ENCODE data around the gene GFAP.
A peak's percentile ranks its signal among the peaks of the same experiment; 100 is the strongest.

GFAP gene

DNA sequence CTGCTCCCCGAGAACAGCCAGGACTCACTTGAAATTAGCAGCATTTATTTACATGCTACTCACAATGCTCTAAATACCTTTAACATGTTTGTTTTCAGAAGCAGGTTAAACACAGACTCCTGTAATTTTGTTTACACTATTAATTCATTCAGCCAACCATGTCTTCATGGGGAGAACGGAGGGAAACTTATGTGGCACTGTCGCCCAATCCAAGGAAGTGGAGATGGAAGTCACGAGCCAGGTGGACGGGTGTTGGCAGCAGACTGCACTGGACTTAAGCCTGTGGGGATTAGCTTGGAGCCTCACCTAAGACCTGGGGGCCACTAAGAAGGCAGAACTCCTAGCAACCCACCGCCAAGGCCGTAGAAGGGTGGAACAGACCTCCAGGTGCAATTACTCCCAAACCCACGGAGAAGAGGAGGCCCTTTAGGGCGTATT lies 8.8 kb upstream of the GFAP start:
- no peak for TF ChIP-seq EP300 (IDR thresholded peaks at IDR 0.05; ENCODE audit: borderline replicate concordance)
- no peak for TF ChIP-seq ZBTB7A (IDR thresholded peaks at IDR 0.05; ENCODE audit: low read depth)
- TF ChIP-seq EGR1 (IDR thresholded peaks at IDR 0.05), result no peak
- no peak for TF ChIP-seq TEAD4 (IDR thresholded peaks at IDR 0.05)
- TF ChIP-seq, protein P1, sequence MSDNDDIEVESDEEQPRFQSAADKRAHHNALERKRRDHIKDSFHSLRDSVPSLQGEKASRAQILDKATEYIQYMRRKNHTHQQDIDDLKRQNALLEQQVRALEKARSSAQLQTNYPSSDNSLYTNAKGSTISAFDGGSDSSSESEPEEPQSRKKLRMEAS (IDR thresholded peaks at IDR 0.05), result no peak
- no peak for TF ChIP-seq TAF1 (IDR thresholded peaks at IDR 0.05; ENCODE audit: low read depth)
- TF ChIP-seq NFIC (IDR thresholded peaks at IDR 0.05), result no peak

DNA sequence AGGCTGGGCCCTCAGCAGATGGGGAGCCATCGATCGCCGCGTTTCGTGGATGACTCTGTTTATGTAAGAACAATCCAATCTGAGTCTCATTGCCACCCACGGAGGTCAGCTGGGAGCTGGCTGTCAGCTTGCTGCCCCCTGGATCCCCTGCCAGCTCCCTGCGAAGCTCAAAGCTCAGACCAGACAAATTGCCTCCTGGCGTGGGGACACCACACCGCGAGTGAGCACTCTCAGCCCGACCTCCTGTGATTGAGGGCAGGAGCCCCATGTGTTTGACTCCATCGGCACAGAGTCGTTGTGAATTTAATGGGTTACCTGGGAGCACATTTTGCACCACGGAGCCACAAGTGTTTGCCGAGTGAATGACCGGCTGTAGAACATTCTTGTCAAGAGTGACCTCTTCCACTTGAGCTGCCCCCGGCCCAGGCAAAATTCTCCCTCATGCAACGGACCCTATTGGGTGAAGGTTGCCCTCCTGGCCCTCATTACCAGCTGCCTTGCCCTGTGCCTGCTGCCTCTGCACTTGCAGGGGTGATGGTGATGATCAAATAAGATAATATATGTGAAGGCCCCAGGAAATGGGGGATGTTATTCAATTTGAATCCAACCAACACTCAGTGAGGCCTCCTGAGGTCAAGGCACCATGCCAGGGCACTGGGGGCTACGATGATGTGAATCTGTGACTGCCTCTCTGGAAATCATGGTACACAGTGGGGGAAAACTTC lies 7.6 kb upstream of the GFAP start:
- TF ChIP-seq, protein P2, sequence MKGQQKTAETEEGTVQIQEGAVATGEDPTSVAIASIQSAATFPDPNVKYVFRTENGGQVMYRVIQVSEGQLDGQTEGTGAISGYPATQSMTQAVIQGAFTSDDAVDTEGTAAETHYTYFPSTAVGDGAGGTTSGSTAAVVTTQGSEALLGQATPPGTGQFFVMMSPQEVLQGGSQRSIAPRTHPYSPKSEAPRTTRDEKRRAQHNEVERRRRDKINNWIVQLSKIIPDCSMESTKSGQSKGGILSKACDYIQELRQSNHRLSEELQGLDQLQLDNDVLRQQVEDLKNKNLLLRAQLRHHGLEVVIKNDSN (IDR thresholded peaks at IDR 0.05), result no peak
- TF ChIP-seq CEBPB (IDR thresholded peaks at IDR 0.05) (no peak), EP300 (IDR thresholded peaks at IDR 0.05; ENCODE audit: borderline replicate concordance) (no peak), CREB1 (IDR thresholded peaks at IDR 0.05; ENCODE audit: low read depth) (no peak)

DNA sequence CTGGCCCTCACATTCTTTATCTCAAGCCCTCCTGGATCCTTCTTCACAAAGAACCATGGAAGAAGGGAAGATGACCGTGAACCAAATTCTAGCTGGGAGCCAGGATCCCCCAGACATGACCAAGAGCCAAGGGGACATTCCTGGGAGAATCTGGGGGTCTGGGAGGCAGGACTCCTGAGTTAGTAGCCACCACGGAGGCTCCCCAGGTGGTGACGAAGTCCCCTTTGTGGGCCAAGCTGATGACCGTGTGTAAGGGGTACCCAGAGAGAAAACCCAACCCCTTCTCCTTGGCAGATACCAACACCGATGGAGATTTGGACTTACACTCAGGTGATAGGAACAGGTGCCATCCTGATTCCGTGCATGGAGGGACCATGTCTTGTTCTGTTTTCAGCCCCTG lies 6.8 kb upstream of the GFAP start:
- TF ChIP-seq TAF1 (IDR thresholded peaks at IDR 0.05; ENCODE audit: low read depth), result no peak
- TF ChIP-seq RAD21 (IDR thresholded peaks at IDR 0.05; ENCODE audit: low read depth), result no peak
- no peak for TF ChIP-seq EGR1 (IDR thresholded peaks at IDR 0.05)
- no peak for TF ChIP-seq TCF12 (IDR thresholded peaks at IDR 0.05; ENCODE audit: low read depth)
- TF ChIP-seq, protein P2 (IDR thresholded peaks at IDR 0.05), result no peak
- TF ChIP-seq NFIC (IDR thresholded peaks at IDR 0.05), result no peak
- TF ChIP-seq CREB1 (IDR thresholded peaks at IDR 0.05; ENCODE audit: low read depth), result no peak
- no peak for TF ChIP-seq FOXM1 (IDR thresholded peaks at IDR 0.05; ENCODE audit: borderline replicate concordance, low read depth)
- TF ChIP-seq ZBTB7A (IDR thresholded peaks at IDR 0.05; ENCODE audit: low read depth), result no peak
- TF ChIP-seq, protein P1 (IDR thresholded peaks at IDR 0.05), result no peak
- TF ChIP-seq, protein P3, sequence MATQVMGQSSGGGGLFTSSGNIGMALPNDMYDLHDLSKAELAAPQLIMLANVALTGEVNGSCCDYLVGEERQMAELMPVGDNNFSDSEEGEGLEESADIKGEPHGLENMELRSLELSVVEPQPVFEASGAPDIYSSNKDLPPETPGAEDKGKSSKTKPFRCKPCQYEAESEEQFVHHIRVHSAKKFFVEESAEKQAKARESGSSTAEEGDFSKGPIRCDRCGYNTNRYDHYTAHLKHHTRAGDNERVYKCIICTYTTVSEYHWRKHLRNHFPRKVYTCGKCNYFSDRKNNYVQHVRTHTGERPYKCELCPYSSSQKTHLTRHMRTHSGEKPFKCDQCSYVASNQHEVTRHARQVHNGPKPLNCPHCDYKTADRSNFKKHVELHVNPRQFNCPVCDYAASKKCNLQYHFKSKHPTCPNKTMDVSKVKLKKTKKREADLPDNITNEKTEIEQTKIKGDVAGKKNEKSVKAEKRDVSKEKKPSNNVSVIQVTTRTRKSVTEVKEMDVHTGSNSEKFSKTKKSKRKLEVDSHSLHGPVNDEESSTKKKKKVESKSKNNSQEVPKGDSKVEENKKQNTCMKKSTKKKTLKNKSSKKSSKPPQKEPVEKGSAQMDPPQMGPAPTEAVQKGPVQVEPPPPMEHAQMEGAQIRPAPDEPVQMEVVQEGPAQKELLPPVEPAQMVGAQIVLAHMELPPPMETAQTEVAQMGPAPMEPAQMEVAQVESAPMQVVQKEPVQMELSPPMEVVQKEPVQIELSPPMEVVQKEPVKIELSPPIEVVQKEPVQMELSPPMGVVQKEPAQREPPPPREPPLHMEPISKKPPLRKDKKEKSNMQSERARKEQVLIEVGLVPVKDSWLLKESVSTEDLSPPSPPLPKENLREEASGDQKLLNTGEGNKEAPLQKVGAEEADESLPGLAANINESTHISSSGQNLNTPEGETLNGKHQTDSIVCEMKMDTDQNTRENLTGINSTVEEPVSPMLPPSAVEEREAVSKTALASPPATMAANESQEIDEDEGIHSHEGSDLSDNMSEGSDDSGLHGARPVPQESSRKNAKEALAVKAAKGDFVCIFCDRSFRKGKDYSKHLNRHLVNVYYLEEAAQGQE (IDR thresholded peaks at IDR 0.05; ENCODE audit: low read depth), result no peak
- no peak for TF ChIP-seq EP300 (IDR thresholded peaks at IDR 0.05; ENCODE audit: borderline replicate concordance)
- TF ChIP-seq TEAD4 (IDR thresholded peaks at IDR 0.05), result no peak
- no peak for TF ChIP-seq YY1 (IDR thresholded peaks at IDR 0.05; ENCODE audit: low read depth)
- TF ChIP-seq CEBPB (IDR thresholded peaks at IDR 0.05), result no peak

DNA sequence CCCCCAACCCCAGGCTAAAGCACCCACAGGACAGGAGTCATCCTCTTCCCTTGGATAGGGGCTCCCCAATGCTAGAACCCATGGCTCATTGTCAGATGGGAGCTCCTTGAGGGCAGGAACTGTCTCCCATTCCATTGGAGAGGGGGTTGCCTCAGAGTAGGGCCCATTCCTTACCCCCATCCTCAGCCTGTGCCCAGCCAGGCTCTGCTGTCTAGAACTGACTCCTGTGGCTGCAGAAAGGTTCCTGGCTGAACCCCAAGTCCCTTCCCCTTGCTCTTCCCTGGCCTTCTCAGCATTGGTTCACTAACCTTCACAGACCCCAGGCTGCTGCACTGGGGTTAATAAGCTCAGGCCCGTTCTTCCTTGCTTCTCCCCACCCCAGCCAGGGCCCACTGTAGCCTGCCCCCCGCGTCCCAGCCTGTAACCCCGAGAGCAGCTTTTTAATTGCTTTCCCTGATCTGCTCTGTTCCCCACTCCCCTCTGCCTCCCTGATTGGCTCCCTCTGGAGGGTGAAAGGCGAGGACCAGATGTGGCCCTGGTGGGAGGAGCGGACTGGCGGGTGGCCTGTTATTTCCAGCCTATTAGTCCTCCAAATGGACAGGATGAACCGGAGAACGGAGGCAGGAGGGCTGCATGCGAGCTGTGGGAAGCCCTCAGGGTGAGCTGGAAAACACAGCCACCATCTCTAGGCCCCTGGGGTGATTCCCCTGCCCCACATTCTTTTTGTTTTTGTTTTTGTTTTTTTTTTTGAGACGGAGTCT lies 6.0 kb upstream of the GFAP start:
- TF ChIP-seq, protein P1 (IDR thresholded peaks at IDR 0.05), result 0 out of 2 replicates have a peak, but pooled peaks have one; percentile 19
- TF ChIP-seq RAD21 (IDR thresholded peaks at IDR 0.05; ENCODE audit: low read depth) (no peak), ZBTB7A (IDR thresholded peaks at IDR 0.05; ENCODE audit: low read depth) (no peak), EP300 (IDR thresholded peaks at IDR 0.05; ENCODE audit: borderline replicate concordance) (no peak), YY1 (IDR thresholded peaks at IDR 0.05; ENCODE audit: low read depth) (no peak)

DNA sequence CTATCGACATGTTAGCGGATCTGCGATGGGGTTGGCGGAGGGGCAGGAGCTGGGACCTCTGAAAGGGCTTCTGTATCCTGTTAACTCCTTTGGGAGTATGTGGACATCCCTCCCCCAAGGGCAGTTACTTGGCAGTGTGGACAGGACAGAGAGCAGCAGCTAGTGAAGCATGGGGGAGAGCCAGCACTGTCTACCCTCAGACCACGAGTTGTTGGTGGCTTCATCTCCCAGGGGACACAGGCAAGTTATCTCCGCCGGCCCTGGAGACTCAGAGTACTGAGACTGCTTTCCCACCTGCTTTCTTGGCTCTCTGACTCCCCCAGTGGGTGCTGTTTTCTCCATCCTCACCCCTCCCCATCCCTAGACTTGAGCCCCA lies 5.3 kb upstream of the GFAP start:
- TF ChIP-seq RAD21 (IDR thresholded peaks at IDR 0.05; ENCODE audit: low read depth) (no peak), FOXM1 (IDR thresholded peaks at IDR 0.05; ENCODE audit: borderline replicate concordance, low read depth) (no peak), YY1 (IDR thresholded peaks at IDR 0.05; ENCODE audit: low read depth) (no peak), EP300 (IDR thresholded peaks at IDR 0.05; ENCODE audit: borderline replicate concordance) (no peak)

DNA sequence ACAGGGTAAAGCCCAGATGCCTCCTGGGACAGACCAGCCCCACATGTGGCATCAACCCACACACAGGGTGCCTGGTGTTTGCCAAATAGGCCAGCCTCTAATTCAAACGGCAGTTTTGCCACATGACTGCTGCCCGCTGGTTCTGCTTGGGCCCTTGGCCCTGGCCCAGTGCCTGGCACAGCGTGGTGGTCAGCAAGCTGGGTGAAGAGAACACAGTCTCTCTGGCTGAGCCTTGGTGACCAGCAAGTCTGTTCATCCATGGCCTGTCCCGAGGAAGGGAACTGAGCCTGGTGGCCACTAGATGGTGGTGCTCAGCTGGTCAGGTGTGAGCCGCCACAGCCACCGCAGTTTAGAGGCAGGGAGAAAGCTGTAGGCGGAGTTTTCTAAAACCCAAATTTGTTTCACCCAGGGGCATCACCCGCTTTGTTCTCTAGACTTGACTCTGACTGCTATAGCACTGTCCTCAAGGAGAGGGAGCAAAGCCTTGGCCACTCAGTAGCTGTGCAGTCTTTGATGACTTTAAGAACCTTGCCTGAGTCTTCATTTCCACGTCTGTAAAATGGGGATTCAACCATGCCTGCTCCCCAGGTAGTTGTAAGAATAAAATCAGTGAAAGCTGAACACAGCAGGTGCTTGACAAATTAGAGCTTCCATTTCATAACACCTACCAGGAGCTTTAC lies 4.7 kb upstream of the GFAP start:
- TF ChIP-seq, protein P2 (IDR thresholded peaks at IDR 0.05), result no peak
- peak; percentile 92 for TF ChIP-seq RAD21 (IDR thresholded peaks at IDR 0.05; ENCODE audit: low read depth)

DNA sequence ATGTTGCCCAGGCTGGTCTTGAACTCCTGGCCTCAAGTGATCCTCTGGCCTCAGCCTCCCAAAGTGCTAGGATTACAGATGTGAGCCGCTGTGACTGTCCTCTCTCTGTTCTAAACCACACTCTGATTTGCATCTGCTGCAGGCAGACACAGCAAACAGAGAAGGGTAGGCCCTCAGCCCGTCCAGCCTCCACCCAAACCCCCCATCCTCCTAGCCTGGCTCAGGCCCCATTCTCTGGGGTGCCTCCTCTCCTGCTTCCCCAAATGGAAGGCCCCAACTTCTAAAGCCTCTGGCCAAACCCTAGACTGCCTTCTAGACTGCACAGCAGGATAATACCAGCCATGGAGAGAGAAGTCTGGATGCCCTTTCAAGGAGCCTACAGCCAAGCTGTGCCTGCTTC lies 4.1 kb upstream of the GFAP start:
- TF ChIP-seq TAF1 (IDR thresholded peaks at IDR 0.05; ENCODE audit: low read depth) (no peak), TCF12 (IDR thresholded peaks at IDR 0.05; ENCODE audit: low read depth) (no peak), RAD21 (IDR thresholded peaks at IDR 0.05; ENCODE audit: low read depth) (no peak), NFIC (IDR thresholded peaks at IDR 0.05) (no peak), EP300 (IDR thresholded peaks at IDR 0.05; ENCODE audit: borderline replicate concordance) (no peak), YY1 (IDR thresholded peaks at IDR 0.05; ENCODE audit: low read depth) (no peak), CREB1 (IDR thresholded peaks at IDR 0.05; ENCODE audit: low read depth) (no peak), CEBPB (IDR thresholded peaks at IDR 0.05) (no peak), EGR1 (IDR thresholded peaks at IDR 0.05) (no peak), TEAD4 (IDR thresholded peaks at IDR 0.05) (no peak), ZBTB7A (IDR thresholded peaks at IDR 0.05; ENCODE audit: low read depth) (no peak), FOXM1 (IDR thresholded peaks at IDR 0.05; ENCODE audit: borderline replicate concordance, low read depth) (no peak)
- TF ChIP-seq, protein P1 (IDR thresholded peaks at IDR 0.05), result no peak
- TF ChIP-seq, protein P2 (IDR thresholded peaks at IDR 0.05), result no peak
- TF ChIP-seq, protein P3 (IDR thresholded peaks at IDR 0.05; ENCODE audit: low read depth), result no peak

Data from Ishikawa (cell line).